Activated CD4-positive, CD25-positive, alpha-beta regulatory T cell treated with anti-CD3 and anti-CD28 coated beads, Interleukin-2, amount 50 U/mL, for 16 hours (primary cell): ENCODE results near the gene CCDC180.
"Not testable (repeated sequence)": the region's sequence is repeated elsewhere in the genome, so short reads cannot be mapped to it uniquely, and the experiment has no call there.

Experiments
- DNase-seq: peaks from one replicate; pipeline ENCODE4 v3.0.0-alpha.2; 2020; ENCODE audit warnings: low read depth, low spot score

The CCDC180 gene

DNA sequence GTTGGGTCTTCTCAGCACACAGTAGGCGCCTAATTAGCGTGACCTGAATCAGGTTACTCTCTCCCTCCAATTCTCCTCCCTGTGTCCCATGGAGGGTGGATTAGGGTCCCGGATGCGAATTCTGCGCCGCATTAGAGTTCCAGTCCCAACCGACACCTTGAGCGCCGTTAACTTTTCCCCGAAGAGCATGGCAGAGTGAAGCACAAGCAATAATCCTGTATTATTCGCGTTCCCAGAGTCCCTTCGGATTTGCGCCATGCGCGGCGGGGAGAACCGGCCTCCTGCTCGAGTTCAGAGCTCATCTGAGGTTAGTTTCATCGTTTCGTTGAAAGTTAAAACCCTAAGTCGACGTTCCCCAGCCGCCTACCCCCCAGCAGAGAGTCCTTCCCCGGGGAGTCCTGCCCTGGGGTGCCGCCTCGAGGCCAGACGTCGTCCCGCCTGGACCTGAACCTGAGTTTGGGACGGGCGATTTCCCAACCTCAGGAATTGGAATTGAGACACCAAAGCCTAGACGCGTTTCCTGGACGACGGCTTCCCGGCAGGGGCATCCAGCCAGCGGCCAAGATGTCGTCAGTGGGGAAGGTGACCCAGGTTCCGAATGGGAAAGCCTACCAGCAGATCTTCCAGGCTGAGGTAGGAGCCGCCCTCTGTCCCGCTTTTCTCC, at the start of gene CCDC180:
Gene CCDC180 (plus strand): TSS at position 160 of the 664 bp plus-strand sequence. CDS start 405 bp downstream, at position 565.
- DNase-seq, result no peak

DNA sequence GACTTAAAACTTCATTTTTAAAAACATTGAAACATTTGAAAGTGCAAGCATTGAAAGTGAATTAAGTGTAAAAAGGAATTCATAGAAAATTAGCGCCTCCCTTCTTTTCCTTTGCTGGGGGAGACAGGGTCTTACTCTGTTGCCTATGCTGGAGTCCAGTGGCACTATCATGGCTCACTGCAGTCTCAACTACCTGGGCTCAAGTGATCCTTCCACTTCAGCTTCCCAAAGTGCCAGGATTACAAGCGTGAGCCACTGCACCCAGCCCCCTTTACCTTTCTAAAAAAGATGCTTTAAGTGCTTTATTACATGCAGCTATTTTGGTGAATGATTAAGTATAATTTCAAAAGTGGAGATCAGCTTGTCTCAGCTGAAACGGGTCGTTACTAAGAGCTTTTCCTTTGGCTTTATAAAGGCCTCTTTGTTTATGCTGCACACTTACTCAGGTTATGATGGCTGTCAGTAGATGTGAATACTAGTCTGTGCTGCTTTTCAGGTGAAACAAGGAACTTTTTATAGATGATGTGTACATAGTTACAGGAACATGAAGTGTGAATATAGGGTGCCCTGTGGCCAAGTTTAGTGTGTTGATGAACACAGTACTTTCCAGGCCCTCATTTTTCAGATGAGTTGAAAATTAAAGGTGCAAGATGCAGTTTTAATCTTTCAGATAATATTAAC, 47.5 kb upstream of the CCDC180 start:
- not testable (repeated sequence) for DNase-seq

DNA sequence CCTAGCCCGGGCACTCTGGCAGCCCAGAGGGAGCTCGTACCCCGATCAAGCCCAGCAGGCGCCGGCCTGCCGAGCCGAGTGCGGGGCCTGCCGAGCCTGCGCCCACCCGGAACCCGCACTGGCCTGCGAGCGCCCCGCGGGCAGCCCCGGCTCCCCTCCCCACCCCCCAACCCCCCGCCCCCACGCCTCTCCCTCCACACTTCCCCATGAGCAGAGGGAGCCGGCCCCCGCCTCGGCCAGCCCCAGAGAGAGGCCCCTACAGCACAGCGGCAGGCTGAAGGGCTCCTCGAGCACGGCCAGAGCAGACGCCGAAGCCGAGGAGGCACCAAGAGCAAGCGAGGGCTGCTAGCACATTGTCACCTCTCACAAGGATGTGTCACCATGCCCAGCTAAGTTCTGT, 36.2 kb upstream of the CCDC180 start:
- no peak for DNase-seq

DNA sequence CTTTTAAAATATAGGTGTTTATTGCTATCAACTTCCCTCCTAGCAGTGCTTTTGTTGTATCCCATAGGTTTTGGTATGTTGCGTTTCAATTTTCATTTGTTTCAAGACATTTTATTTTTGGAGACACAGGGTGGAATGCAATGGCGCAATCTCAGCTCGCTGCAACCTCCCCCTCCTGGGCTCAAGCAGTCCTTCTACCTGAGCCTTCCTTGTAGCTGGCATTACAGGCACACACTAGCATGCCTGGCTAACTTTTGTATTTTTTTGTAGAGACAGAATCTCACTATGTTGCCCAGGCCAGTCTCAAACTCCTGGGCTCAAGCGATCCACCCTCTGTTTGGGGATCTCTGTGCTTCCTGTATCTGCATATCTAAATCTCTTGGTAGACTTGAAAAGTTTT, 35.4 kb upstream of the CCDC180 start:
- DNase-seq, result no peak

DNA sequence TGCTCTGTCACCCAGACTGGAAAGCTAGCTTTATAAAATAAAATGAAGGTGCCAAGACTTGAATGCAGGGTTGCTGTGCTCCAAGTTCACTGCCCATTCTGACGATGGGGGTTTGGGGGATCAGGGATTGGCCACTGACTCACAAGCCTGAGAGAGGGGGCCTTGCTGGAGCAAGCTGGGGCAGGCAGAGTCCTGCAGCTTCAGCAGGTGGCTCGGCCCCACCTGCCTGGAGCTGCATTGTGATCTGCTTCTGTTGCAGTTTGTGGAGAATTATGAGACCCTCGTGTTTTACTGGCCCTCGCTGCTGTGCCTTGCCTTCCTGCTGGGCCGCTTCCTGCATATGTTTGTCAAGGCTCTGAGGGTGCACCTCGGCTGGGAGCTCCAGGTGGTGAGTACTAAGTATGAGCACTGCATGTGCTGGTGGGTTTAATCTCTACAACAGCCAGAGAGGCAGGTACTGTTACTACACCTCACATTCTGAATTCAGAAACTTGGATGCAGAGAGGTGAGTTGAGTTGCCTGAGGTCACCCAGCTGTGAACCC, 31.1 kb upstream of the CCDC180 start:
- DNase-seq, result no peak

DNA sequence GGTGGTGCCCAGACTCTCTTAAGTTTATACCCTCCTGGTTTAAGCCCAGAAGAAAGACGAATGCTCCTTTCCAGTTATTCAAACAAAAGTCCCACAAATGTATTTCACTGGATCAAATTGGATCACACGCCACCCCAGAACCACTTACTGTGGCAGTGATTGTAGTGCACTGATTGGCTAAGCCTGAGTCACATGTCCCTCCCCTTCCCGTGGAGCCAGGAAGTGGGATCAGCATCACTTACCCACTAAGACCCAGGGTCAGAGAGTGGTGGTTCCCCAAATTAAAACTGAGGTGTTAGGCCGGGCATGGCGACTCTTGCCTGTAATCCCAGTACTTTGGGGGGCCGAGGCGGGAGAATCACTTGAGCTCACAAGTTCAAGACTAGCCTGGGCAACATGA, 29.5 kb upstream of the CCDC180 start:
- no peak for DNase-seq

DNA sequence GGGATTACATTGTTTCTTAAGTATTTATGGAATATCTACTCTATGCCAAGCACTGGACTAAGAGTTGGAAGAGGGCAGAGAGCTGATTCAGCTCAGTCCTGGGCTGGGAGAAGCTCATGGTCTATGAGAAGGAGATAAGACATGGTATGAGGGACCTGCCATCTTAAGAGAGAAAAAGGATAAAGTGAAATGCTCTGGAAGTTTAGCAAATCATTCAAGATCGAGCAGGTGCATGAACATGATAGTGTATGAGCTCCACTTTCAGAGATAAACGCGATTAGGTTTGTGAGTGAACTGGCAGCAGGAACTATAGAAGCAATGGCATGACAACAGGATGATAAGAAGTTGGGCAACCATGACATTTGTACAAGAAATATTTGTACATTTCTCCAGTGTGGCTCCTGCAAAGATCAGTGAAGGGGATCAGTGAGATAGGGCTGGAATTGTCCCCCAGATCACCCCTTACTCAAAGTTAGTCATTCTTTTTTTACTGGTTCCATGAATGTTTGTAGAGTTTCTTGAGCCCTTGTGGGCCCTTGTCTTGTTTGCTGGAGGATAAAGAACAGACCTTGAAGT, 26.6 kb upstream of the CCDC180 start:
- no peak for DNase-seq

DNA sequence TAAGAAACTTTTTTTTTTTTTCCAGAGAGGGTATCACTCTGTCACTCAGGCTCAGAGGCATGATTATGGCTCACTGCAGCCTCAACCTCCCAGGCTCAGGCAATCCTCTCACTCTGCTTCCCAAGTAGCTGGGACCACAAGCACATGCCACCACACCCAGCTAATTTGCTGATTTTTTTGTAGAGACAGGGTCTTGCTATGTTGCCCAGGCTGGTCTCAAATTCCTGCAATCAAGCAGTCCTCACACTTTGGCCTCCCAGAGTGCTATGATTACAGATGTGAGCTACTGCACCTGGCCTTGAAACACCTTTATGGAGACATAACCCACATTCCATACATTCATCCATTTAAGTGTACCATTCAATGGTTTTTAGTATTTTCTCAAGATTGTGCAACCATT, 23.7 kb upstream of the CCDC180 start:
- DNase-seq, result no peak

DNA sequence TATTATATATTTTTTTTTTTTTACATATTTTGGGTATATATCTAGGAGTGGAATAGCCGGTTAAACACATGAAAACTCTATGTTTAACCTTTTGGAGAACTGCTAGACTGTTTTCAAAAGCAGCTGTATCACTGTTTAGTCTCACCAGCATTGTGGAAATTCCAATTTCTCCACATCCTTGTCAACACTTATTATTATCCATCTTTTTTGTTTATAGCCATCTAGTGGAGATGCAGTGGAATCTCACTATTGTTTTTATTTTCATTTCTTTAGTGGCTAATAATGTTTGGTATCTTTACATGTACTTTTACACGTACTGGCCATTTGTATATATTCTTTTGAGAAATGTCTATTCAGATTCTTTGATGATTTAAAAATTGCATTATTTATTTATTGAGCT, 22.7 kb upstream of the CCDC180 start:
- no peak for DNase-seq

DNA sequence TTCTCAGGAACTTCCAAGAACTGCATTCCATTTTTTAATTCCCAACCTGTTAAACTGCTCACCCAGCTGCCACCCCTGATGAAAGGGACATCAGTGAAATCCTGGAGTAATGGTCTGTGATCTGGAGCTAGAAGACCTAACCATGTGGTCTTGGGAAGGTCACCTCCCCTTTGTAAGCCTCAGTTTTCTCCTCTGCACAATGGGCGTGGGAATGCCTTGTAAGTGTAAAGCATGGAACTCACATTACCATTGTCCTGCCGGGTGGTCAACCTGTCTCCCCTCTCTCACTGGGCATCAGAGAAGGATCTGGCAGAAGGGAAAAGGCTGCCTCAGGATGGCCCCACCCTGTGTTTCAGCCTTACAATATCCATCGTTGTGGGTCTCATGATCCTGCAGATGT, 15.3 kb upstream of the CCDC180 start:
- no peak for DNase-seq

DNA sequence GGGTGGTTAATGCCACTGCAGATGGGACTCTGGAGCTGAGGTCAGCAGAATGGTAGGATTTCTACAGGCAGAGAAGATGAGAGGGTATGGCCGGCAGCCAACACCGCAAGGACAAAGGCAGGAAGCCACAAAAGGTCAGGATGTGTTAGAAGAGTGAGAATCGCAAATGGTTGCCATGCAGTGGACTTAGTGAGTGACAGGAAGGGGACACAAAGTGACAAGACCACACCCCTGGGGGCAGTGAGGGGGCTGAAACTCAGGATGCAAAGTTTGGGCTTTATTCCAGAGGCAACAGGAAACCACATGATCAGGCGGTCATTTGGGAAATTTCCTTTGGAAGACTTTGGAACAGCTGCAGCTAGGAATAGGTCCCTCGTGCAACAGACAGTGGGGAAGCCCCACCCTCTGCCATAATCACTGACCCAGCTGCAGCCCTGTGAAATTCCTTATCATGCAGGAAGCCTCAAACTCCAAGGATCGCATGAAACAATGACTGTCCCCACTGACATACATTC, 14.2 kb upstream of the CCDC180 start:
- DNase-seq, result no peak

DNA sequence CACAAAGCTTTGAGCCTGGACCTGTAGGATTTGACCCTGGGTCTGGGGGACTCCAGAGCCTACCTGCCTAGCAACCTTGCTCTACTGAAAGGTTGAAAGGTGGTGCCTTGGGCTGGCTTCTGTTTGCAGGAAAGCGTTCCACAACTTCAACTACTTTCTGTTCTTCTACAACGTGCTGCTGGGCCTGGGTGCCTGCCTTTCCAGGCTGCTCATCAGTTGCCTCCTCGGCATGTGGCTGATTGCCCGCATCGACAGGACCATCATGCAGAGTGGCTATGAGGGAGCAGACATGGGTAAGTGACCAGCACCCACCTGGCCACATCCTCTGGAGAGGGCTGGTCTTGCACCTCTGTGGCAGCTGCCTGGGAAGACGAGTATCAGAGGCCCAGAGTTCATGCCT, 13.6 kb upstream of the CCDC180 start:
- no peak for DNase-seq

DNA sequence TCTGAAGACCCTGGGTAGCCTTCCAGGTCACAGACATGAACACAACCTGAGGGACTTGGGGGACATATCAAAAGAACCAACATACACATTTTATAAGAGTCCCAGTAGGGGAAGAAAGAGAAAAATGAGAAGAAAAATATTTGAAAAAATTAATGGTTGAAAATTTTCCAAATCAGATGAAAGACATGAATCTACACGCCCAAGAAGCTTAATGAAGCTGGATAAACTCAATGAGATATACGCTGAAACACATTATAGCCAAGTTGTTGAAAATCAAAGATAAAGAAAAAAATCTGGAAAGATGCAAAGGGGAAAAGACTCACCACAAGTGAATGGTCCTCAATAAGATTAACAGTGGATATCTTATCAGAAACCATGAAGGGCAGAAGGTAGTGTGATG, 9.6 kb upstream of the CCDC180 start:
- DNase-seq, result no peak

DNA sequence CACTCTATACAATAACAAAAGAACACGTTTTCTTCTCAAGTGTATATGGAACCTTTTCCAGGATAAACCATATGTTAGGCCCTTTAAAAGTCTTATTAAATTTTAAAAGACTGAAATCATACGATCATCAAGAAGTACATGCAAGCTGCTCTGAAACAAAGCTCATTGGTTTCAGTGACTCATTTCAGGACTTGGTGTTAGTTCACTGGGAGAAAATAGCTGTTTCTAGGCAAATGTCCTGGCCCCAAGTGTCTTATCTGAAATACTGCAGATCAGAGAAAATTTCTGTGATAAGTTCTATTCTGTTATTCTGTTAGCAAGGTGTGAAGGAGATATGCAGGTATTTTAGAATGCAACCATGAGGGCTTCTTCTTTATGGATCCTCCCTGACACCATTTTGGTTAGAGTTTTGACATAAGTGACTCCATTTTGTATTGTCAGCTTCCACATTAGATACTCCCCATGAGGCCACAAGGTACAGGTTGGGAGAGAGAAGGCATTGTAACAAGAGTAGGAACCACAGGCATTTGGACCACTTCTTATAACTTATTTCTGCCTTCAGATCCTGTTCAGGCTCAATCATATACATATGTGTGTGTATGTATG, 7.5 kb upstream of the CCDC180 start:
- DNase-seq, result no peak

DNA sequence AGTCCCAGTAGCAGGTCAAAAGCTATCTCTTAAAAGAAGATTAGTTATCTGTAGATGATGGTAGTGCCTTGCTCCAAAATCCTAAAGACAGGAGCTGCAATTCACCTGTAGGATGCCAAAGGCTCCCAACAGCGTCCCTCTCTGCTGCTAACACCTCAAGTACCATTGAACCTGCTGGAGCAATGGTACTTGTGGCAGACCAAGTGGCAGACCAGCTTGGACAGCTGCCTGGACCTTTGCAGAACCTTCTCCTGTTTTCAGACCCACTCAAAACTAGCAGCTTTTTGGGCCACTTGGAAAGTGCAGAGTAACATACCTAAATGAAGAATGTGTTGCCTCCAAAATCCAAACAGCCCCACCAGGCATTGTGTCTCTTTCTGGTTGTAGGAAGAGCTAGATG, 6.9 kb upstream of the CCDC180 start:
- DNase-seq, result no peak

DNA sequence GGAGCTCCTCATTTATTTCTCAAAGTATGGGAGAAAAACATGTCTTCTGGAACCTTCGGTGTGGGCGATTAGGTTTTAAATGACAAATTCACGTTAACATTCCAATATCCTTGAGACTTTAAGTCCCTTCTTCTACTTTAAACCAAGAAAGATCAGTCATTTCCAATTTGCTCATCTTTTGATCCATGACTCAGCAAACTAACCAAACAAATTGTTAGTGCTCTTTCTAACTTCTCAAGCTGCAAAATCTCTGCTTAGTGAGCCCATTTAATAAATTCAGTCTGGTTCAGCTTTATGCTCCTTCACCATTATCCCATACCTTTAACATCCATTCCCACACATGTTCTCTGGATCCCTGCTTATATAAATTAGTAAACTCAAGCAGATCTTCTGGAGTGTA, 5.5 kb upstream of the CCDC180 start:
- DNase-seq, result no peak

DNA sequence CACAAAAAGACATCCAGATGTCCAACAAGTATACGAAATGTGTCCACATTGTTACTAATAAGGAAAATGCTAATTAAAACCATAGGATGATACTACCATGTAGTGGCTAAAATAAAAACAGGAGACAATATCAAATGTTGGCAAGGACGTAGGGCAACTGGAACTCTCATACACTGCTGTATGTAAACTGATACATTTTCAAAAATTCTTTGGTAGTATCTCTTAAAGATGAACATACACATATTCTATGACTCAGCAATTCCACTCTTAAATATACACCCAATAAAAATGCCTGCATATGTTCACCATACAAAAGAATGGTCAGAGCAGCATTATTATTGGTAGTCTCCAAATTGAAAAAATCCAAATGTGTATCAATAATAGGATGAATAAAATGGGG, 2.9 kb upstream of the CCDC180 start:
- DNase-seq, result no peak

DNA sequence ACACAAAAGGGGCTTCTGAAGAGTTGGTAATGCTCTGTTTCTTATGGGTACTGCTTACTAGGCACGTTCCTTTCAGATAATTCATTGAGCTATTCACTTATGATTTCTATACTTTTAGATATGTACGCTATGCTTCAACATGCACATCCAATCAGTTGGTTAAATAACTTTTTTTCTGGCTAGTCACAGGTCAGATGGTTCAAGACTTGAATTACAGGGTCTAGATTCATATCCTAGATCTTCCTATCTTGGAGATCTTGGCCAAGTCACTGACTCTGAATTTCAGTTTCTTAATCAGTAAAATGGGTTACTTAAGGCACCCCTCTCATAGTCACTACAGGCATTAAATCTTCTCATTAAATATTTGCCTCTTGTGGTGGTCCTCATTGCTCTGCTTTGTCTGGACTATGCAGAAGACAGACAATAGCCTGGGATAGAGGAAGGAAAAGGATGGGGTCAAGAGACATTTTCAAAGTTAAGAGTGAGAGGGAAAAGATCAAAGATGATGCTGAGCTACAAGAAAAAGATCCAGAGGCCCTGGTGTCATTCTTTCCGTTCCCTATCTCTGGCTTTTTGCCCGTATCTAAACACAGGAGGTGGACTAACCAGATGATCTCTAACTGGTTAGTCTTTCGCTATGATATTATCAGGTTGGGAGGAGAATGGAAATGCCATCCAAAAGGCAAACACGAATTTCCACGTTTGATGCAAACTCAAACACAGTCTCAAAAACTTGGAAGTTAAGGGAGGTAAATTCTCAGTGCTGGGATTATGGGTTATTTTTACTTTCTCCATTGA, 1.8 kb upstream of the CCDC180 start:
- DNase-seq, result no peak

DNA sequence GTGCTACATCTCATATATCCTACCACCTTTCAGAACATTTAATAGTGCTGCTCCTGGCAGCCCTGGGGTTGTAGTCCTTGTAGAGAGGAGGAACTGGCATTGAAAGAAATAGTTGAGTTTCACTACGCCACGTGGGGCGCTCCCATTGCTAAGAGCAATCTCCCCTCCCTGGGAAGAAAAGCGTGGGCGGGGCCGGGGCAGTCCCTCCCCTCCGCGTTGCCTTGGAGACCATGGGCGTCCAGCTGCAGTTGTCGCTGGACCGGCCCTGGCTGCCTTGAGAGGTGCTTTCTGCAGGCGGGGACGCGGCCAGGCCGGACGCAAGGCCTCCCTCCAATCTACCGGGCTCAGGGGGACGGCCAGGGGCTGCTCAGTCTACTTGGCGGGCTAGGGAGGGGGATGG, 368 bp upstream of the CCDC180 start:
- no peak for DNase-seq

DNA sequence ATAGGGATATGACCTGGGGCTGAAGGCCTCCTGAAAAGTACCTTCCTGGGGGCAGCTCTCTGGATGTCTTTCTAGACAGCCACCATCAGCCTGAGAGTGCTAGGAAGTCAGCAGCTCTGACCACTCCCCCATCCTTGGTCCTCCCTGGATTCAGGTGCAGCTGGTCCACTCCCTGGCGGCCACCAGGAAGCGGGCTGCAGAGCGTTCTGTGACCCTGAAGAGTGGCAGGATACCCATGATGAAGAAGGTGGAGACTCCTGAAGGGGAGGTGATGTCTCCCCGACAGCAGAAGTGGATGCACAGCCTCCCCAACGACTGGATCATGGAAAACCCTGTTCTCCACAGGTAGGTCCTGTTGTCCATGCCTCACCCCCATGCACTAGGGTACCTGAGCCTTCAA, 1.8 kb downstream of the CCDC180 start:
- DNase-seq, result no peak

DNA sequence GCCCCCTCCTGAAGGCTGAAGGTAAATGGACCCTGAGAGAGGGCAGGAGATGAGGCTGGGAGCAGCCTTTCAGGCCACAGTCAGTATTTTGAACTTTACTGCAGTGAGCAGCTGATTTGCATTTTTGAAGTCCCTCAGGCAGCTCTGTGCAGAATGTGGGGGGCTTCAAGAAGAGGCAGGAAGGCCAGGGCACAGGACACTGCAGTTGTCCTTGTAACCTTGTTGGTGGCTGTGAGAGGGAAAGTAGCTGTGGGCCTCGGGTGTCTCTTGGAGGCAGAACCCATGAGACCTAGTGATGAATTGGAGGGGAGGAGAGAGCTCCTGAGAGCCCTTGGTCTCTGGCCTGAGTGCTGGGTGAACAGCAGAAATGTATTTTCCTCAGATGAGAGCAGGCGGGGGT, 2.6 kb downstream of the CCDC180 start:
- DNase-seq, result no peak

DNA sequence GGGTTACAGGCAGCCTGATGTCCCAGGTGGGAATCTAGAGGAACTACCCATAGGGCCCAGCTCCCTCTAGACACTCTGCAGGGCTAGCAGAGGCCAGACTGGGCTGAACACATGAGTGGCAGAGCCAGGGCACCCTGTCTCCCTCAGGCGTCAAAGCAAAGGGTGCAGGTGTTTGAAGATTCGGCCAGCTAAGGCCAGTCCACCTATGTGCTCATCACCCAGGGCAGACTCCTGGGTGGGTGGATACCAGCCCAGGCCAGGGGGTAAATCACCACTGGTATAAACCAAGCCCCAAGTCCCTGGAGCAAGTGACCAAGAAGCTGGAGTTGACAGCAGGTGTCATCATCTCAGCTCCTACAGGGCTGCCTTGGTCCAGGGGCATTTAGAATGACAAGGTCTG, 3.4 kb downstream of the CCDC180 start:
- no peak for DNase-seq
